ENCODE measurements around the gene SNTB2.

The SNTB2 gene

DNA sequence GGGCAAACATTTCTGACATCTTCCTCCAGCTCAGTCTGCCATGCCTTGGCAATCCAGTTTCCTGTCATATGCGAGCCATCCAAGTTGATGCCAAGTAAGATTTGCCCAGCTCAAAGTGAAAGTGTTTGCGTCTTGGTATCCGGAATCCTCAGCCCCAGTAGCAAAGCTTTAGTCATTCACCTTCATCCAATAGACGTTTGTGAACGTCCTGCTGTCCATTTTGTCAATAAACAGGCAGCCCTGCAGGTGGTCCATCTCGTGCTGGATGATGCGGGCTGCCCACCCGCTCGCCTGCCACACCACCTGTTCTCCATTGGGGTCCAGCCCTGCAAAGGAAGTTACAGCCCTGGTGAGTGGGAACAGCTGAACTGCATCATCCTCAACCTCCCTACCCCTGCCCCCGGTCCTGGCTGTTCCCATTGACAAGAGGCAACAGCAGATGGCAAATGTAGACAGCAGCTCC, 141.9 kb downstream of the SNTB2 start:
- Histone ChIP-seq H3K4me3 (ENCODE audit: low read length) (peak overlapping the region; percentile 88), H3K9ac (ENCODE audit: low read length) (peak overlapping the region; percentile 96), H3K36me3 (ENCODE audit: control insufficient read depth, insufficient read depth, low read length, severe bottlenecking) (peaks cover 55% of the 10 kb centered on the region), H3K4me1 (ENCODE audit: control insufficient read depth, insufficient read depth, low read length) (peaks cover 42% of the 10 kb centered on the region), H3K9me3 (ENCODE audit: control insufficient read depth, low read length) (no peaks in the 10 kb centered on the region), H3K27me3 (replicated peaks; ENCODE audit: control insufficient read depth, insufficient read depth, low read length) (no peaks in the 10 kb centered on the region)
- DNase-seq (ENCODE audit: low read depth) = no peak

DNA sequence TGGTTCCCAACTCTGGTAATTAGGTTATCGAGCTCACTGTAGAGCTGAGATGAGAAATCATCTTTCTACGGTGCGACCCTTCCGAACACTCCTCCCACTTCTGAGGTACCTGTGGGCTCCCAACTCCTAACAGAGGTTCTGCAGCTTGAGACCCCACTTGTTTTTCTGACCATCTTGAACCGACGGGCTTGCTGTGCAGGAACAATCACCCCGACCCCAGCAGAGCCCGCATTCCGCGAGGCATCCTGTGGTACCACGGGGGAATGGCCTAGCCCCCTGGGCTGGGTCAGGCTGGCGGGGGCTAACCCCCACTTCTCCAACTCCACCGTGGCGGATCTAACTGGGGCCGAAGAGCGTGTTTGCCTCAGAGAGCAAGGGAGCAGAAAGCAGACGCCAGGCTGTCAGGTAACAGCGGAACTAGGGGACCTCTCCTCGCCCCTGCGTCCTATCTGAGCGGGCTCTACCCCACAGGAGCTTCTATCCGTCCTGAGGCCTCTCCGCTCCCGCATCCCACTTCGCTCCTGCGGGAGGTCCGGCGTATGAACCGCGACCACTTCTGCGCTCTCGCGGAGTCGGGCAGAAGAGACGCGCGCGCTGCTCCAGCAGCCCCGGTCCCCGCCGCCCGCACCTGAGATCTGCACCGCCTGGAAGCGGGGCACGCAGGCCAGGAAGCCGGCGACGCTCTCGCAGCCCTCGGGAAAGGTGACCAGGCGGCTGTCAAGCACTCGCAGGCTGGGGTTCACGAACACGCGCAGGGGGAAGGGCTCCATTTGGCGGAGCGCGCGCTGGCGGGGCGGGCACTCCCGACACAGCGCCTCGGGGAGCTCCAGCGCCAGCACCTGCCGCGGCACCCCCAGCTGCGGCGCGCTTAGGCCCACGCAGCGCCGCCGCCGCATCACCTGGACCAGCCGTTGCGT, 142.7 kb downstream of the SNTB2 start:
- no peak for DNase-seq (ENCODE audit: low read depth)
- H3K36me3 ChIP-seq (ENCODE audit: control insufficient read depth, insufficient read depth, low read length, severe bottlenecking) = peaks cover 55% of the 10 kb centered on the region

DNA sequence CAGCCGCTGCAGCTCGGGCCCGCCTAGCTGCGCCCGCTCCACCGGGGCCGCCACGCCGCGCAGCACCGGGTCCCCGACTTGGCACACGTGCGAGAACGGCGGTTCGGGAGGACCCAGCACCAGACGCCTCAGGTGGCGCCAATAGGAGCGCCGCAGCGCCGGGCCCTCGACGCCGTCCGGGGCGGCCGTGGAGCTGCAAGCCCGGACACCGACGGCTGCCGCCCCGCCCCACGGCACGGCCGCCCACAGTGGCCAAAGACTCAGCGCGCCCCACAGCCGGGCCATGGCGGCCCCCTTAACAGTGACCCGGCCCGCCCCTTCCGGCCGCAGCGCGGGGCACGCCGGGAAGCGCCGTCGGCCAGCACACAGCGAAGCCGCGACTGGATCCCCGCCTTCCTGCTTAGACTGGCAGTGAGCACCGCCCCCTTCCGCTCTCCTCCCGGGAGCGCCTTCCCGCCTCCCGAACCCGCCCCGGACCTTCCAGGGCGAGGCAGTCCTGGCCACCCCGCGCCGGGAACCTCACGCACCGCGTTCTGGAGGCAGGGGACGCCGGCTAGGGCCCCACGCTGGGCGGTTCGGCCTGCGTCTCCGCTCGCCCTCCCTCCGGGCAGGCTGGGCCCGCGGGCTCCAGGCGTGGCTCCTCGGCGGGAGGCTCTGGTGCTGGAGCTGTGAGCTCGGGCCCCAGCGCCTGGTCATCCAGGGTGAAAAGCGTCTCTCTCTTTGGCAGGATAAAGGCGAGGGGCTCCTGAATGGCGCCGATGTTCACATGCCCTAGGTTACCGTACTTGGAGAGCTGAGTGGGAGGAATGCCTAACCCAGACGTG, 143.5 kb downstream of the SNTB2 start, which contains the start of gene PDF:
PDF (minus strand) TSS at position 303 of the 824 bp plus-strand sequence; CDS start at position 285, 18 bp downstream.
- Histone ChIP-seq H3K36me3 (ENCODE audit: control insufficient read depth, insufficient read depth, low read length, severe bottlenecking) (peaks cover 58% of the 10 kb centered on the region), H3K27me3 (replicated peaks; ENCODE audit: control insufficient read depth, insufficient read depth, low read length) (no peaks in the 10 kb centered on the region), H3K4me1 (ENCODE audit: control insufficient read depth, insufficient read depth, low read length) (peaks cover 32% of the 10 kb centered on the region), H3K4me3 (ENCODE audit: low read length) (peak within 1 kb of the TSS; percentile 88), H3K9me3 (ENCODE audit: control insufficient read depth, low read length) (no peaks in the 10 kb centered on the region), H3K9ac (ENCODE audit: low read length) (peak within 1 kb of the TSS; percentile 96)
- peak; percentile 98 for DNase-seq (ENCODE audit: low read depth)

More for the DNA sequence above, 142.7 kb downstream of the SNTB2 start:
- peaks cover 37% of the 10 kb centered on the region for H3K4me1 ChIP-seq (ENCODE audit: control insufficient read depth, insufficient read depth, low read length)
- H3K9ac ChIP-seq (ENCODE audit: low read length) = peak overlapping the region; percentile 96
- no peaks in the 10 kb centered on the region for H3K27me3 ChIP-seq (replicated peaks; ENCODE audit: control insufficient read depth, insufficient read depth, low read length)
- H3K9me3 ChIP-seq (ENCODE audit: control insufficient read depth, low read length) = no peaks in the 10 kb centered on the region
- H3K4me3 ChIP-seq (ENCODE audit: low read length) = peak overlapping the region; percentile 88

DNA sequence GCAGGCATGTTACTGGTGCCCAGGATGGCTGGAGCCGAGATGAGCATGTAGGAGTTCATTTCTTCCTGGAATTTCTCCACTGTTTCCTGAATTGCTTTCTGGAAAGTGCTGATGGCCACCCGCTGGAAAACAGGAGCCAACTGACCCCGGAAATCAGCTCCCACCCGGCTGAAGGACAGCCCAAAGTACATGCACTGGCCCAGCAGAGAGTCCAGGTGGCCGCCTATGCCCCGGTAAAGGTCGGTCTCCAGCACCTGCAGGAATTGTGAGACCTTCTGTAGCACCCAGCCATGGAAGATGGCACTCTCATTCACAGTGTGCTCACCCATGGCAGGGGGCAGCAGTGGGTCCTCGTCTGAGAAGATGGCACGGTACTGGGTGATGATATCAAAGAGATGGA, 147.7 kb downstream of the SNTB2 start:
- no peaks in the 10 kb centered on the region for H3K27me3 ChIP-seq (replicated peaks; ENCODE audit: control insufficient read depth, insufficient read depth, low read length)
- no peak overlapping the region for H3K4me3 ChIP-seq (ENCODE audit: low read length)
- peaks cover 7% of the 10 kb centered on the region for H3K4me1 ChIP-seq (ENCODE audit: control insufficient read depth, insufficient read depth, low read length)
- H3K9me3 ChIP-seq (ENCODE audit: control insufficient read depth, low read length) = no peaks in the 10 kb centered on the region
- H3K36me3 ChIP-seq (ENCODE audit: control insufficient read depth, insufficient read depth, low read length, severe bottlenecking) = peaks cover 48% of the 10 kb centered on the region
- no peak overlapping the region for H3K9ac ChIP-seq (ENCODE audit: low read length)
- no peak for DNase-seq (ENCODE audit: low read depth)

DNA sequence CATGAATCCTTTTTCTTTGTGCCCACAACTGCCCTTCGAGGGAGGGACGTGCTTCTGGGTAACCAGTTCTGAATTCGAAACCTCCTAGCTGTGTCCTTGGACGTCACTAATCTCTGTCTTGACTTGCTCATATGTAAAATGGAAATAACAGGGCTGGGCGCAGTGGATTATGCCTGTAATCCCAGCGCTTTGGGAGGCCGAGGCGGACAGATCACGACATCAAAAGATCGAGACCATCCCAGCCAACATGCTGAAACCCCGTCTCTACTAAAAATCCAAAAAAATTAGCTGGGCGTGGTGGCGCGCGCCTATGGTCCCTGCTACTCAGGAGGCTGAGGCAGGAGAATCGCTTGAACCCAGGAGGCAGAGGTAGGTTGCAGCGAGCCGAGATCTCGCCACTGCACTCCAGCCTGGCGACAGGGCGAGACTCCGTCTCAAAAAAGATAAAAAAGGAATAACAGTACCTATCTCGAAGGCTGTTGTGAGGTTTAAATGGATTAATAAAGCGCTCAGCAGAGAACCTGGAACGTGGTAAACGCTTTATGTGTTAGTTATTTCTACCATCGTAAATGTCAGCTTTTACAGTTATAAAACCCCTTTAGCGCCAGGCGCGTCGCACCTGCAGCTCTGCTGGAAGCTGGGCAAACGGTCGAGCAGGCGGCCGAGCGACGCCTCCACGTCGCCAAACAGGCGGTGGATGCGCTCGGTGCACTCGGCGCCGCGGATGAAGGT, 151.8 kb downstream of the SNTB2 start:
- H3K36me3 ChIP-seq (ENCODE audit: control insufficient read depth, insufficient read depth, low read length, severe bottlenecking) = peaks cover 52% of the 10 kb centered on the region
- no peaks in the 10 kb centered on the region for H3K27me3 ChIP-seq (replicated peaks; ENCODE audit: control insufficient read depth, insufficient read depth, low read length)

DNA sequence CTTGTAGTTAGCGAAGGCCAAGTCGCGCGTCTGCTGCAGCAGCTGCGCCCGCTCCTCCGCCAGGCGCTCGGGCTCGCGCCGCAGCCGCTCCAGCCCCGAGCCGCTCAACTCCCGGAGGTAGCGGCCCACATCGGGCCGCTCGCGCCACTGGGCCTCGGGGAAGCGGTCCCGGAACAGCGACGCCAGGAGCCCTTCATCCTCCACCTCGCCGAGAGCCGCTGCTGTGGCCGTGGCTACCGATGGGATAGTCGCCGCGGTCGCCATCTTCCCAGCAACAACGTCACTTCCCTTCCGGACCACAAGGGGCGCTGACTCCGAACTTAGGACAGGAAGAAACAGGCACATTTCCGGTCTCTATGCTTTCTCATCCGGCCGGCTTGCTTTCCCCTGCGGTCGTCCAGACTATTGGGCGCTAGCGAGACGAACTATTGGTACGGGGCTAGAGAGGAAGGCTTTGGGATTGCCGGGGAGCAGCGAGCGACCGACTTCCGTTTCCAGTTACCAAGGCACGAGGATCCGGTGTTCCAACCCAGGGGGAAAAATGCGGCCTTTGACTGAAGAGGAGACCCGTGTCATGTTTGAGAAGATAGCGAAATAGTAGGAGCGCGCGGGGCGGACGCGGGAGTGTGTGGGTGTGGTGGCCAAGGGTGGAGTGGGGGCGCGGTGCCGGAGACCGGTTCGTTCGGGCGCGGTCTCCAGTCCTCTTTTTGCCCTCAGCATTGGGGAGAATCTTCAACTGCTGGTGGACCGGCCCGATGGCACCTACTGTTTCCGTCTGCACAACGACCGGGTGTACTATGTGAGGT, 152.5 kb downstream of the SNTB2 start, which contains the start of the genes COG8 and NIP7:
COG8 (minus strand) TSS at position 276 of the 806 bp plus-strand sequence; CDS start at position 264, 12 bp downstream.
NIP7 (plus strand) TSS at position 484 of the 806 bp plus-strand sequence; CDS start at position 542, 58 bp downstream.
- peaks cover 50% of the 10 kb centered on the region for H3K36me3 ChIP-seq (ENCODE audit: control insufficient read depth, insufficient read depth, low read length, severe bottlenecking)

More for the DNA sequence above, 151.8 kb downstream of the SNTB2 start:
- peaks cover 20% of the 10 kb centered on the region for H3K4me1 ChIP-seq (ENCODE audit: control insufficient read depth, insufficient read depth, low read length)
- H3K9ac ChIP-seq (ENCODE audit: low read length) = peak overlapping the region; percentile 98
- peak overlapping the region; percentile 99 for H3K4me3 ChIP-seq (ENCODE audit: low read length)
- no peaks in the 10 kb centered on the region for H3K9me3 ChIP-seq (ENCODE audit: control insufficient read depth, low read length)
- DNase-seq (ENCODE audit: low read depth) = no peak

DNA sequence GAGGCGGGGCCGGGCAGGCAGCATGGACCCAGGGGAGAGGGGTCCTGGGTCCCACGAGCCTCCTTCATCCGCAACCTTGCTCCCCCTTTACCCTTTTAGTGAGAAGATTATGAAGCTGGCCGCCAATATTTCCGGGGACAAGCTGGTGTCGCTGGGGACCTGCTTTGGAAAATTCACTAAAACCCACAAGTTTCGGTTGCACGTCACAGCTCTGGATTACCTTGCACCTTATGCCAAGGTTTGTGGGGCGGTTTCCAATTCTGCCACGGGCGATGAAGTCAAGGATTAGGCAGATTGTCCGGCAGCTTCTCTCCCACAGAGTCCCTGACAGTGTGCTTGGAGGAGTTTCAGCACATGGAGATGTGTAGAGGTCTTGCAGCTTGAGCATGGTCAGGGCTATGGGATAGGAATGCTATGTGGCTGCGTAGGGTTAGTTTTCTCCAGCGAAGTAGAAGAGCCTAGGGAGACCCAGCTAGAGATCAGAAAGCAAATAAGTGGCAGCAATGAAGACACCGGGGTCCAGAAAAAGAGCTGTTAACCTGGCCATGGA, 153.2 kb downstream of the SNTB2 start:
- H3K4me3 ChIP-seq (ENCODE audit: low read length) = peak overlapping the region; percentile 99
- H3K27me3 ChIP-seq (replicated peaks; ENCODE audit: control insufficient read depth, insufficient read depth, low read length) = no peaks in the 10 kb centered on the region
- no peaks in the 10 kb centered on the region for H3K9me3 ChIP-seq (ENCODE audit: control insufficient read depth, low read length)
- peak overlapping the region; percentile 98 for H3K9ac ChIP-seq (ENCODE audit: low read length)
- DNase-seq (ENCODE audit: low read depth) = peak; percentile 32
- peaks cover 43% of the 10 kb centered on the region for H3K36me3 ChIP-seq (ENCODE audit: control insufficient read depth, insufficient read depth, low read length, severe bottlenecking)
- H3K4me1 ChIP-seq (ENCODE audit: control insufficient read depth, insufficient read depth, low read length) = peaks cover 20% of the 10 kb centered on the region

More for the DNA sequence above, 152.5 kb downstream of the SNTB2 start, which contains the start of the genes COG8 and NIP7:
- peak; percentile 99 for DNase-seq (ENCODE audit: low read depth)
- Histone ChIP-seq H3K9ac (ENCODE audit: low read length) (peak within 1 kb of the TSS; percentile 98), H3K27me3 (replicated peaks; ENCODE audit: control insufficient read depth, insufficient read depth, low read length) (no peaks in the 10 kb centered on the region), H3K4me3 (ENCODE audit: low read length) (peak within 1 kb of the TSS; percentile 99), H3K4me1 (ENCODE audit: control insufficient read depth, insufficient read depth, low read length) (peaks cover 20% of the 10 kb centered on the region), H3K9me3 (ENCODE audit: control insufficient read depth, low read length) (no peaks in the 10 kb centered on the region)

DNA sequence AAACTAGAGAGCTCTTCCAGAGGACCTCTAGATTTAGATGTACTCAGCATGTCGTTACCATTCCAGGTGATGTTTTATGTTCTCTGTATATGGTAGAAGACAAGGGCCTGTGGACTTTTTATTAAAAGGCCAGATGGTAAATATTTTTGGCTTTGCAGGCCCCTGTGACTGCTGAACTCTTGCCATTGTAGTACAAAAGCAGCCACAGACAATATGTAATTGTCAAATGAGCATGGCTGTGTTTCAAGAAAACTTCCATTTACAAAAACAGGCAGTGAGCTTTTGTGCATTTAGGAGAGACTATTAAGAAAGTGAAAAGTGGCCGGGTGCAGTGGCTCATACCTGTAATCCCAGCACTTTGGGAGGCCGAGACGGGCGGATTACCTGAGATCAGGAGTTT, 157.2 kb downstream of the SNTB2 start:
- H3K4me3 ChIP-seq (ENCODE audit: low read length) = no peak overlapping the region
- H3K4me1 ChIP-seq (ENCODE audit: control insufficient read depth, insufficient read depth, low read length) = peaks cover 13% of the 10 kb centered on the region
- DNase-seq (ENCODE audit: low read depth) = no peak
- no peaks in the 10 kb centered on the region for H3K27me3 ChIP-seq (replicated peaks; ENCODE audit: control insufficient read depth, insufficient read depth, low read length)
- no peaks in the 10 kb centered on the region for H3K9me3 ChIP-seq (ENCODE audit: control insufficient read depth, low read length)
- peaks cover 38% of the 10 kb centered on the region for H3K36me3 ChIP-seq (ENCODE audit: control insufficient read depth, insufficient read depth, low read length, severe bottlenecking)
- no peak overlapping the region for H3K9ac ChIP-seq (ENCODE audit: low read length)

DNA sequence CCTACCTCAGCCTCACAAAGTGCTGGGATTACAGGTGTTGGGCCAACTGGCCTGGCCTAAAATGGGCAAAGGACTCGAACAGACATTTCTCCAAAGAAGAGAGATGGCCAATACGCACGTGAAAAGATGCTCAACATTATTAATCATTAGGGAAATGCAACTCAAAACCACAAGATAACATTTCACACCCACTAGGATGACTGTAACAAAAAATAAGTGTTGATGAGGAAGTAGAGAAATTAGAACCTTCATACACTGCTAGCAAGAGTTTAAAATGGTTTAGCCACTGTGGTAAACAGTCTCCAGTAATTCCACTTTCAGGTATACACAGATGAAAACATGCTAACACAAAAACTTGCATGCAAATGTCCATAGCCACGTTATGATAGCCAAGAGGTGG, 159.0 kb downstream of the SNTB2 start:
- Histone ChIP-seq H3K27me3 (replicated peaks; ENCODE audit: control insufficient read depth, insufficient read depth, low read length) (no peaks in the 10 kb centered on the region), H3K9ac (ENCODE audit: low read length) (no peak overlapping the region), H3K36me3 (ENCODE audit: control insufficient read depth, insufficient read depth, low read length, severe bottlenecking) (peaks cover 44% of the 10 kb centered on the region), H3K4me1 (ENCODE audit: control insufficient read depth, insufficient read depth, low read length) (peaks cover 7% of the 10 kb centered on the region), H3K9me3 (ENCODE audit: control insufficient read depth, low read length) (no peaks in the 10 kb centered on the region), H3K4me3 (ENCODE audit: low read length) (no peak overlapping the region)
- no peak for DNase-seq (ENCODE audit: low read depth)

DNA sequence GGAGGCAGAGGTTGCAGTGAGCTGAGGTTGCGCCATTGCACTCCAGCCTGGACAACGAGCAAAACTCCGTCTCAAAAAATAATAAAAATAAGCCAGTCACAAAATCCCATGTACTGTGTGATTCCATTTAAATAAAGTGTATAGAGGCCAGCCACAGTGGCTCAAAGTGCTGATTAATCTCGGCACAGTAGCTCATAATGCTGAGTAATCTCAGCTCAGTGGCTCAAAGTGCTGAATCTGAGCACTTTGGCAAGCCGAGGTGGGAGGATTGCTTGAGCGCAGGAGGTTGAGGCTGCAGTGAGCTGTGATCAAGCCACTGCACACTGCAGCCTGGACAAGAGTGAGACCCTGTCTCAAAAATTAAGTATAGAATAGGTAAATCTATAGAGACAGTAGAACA, 159.7 kb downstream of the SNTB2 start:
- Histone ChIP-seq H3K36me3 (ENCODE audit: control insufficient read depth, insufficient read depth, low read length, severe bottlenecking) (peaks cover 44% of the 10 kb centered on the region), H3K27me3 (replicated peaks; ENCODE audit: control insufficient read depth, insufficient read depth, low read length) (no peaks in the 10 kb centered on the region), H3K9me3 (ENCODE audit: control insufficient read depth, low read length) (no peaks in the 10 kb centered on the region), H3K9ac (ENCODE audit: low read length) (no peak overlapping the region), H3K4me1 (ENCODE audit: control insufficient read depth, insufficient read depth, low read length) (no peaks in the 10 kb centered on the region), H3K4me3 (ENCODE audit: low read length) (no peak overlapping the region)
- no peak for DNase-seq (ENCODE audit: low read depth)
